KG1 (cell line): Measurements from ENCODE around the gene MRPL36.
"Not testable (repeated sequence)": the region's sequence is repeated elsewhere in the genome, so short reads cannot be mapped to it uniquely, and the experiment has no call there.

Experiments used
- DNase-seq: peaks from one replicate; lab custom pipeline; 2025; lab: John Stamatoyannopoulos, UW

Gene MRPL36

DNA sequence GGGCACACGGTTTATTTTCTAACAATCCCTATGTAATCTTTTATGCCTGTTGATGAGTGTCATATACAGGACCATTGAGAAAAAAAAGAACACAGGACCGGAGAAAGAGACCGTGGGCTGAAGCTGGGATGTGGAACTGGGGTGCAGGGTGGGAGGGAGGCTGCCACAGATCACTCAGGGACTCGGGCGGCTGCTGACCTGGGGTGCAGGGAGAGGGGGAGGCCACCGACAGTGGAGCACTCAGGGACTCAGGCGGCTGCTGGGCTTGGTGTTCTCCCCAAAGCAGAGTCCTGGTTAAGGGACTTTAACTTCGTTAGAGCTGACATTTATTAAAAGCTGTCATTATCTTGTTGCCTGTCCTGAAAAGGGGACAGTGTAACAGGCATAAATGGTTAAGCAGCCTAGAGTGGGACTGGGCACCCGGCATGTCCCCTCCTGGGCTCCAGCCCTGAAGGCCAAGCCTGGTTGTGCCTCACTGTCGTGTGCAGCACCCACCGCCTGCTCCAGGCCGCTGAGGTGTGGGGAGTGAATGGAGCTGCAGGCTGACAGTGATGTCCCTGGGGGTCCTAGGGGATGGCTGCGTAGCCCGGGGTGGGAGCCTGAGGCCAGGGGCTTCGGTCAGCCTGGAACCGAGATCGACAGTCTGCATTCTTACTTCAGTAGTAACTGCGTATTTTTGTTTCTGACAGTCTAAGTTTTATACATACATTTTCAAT is 15.6 kb upstream of the MRPL36 start:
- no peak for DNase-seq

DNA sequence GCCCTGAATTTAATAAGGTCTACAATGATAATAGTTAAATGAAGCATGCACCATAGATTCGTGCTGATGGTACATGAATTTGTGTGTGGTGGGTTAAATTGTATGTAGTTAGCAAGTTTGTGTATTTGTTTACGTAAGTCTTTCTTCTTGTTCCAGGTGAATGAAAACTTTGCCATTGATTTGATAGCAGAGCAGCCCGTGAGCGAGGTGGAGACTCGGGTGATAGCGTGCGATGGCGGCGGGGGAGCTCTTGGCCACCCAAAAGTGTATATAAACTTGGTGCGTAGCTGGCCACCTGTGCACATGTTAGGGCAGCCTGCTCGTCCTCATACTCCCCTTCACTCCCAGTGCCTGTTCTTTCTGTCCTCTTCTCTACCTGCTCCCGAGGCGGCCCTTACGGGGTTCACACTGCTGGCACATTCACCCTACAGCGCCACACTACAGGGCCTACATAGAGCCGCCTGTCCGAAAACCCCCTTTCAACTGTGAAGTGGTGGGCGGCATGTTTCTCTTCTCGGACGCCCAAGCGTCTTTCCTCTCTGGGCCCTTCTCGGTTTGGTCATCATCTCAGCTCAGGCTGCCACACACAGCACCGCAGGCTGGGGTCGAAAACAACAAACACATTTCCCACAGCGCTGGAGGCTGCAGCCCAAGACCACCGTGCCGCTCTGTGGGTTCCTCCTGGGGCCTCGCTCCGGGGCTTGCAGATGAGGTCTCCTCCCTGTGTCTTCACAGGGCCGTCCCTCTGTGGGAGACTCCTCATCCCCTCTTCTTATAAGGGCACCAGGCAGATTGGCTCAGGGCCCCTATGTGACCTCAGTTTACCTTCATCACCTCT is 14.8 kb upstream of the MRPL36 start:
- no peak for DNase-seq

DNA sequence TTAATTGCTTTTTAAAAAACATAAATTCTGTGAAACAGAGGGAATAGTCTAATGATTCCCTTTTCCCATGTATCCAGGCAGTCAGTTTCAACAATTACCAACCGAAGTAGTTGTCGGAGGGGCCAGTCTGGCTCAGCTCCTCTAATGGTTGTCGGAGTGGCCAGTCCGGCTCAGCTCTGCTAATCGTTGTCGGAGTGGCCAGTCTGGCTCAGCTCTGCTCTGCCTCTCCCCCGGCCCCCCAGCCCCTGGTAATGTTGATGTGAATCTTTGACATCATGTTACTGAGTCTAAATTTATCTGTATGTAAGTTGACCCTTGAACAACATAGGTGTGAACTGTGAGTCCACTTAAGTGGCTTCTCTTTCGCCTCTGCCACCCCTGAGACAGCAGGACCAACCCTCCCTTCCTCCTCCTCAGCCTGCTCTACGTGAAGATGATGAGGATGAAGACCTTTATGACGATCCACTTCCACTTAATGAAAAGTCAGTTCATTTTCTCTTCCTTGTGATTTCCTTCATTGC is 11.0 kb upstream of the MRPL36 start:
- DNase-seq, result no peak

DNA sequence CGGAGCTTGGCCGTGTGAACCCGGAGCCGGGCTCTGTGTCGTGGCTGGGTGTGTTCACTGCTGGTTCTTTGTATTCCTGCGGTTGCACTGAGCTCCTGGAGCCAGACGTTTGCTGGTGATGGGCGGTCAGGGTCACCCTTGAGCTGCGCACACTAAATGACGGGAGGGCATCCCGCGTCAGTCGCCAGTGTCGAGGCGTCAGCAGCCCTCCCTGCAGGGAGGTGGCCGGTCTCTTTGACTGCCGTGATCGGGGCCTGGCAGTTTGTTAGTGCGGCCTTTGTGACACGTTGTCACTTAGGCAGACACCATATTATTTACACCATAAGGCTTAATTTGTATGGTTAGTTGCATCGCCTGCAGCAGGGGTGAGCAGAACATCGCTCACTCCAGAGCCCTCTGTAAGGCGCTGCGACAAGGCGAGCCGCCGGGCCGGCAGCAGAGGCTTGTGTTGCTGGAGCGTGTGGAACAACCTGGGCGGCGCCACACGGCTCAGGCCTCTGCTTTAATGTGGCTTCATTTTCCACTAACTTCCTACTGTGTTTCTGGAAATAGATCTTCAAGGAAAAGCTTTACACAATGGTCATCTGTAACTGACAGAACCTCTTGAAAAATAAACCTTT is 9.9 kb upstream of the MRPL36 start:
- DNase-seq, result no peak

DNA sequence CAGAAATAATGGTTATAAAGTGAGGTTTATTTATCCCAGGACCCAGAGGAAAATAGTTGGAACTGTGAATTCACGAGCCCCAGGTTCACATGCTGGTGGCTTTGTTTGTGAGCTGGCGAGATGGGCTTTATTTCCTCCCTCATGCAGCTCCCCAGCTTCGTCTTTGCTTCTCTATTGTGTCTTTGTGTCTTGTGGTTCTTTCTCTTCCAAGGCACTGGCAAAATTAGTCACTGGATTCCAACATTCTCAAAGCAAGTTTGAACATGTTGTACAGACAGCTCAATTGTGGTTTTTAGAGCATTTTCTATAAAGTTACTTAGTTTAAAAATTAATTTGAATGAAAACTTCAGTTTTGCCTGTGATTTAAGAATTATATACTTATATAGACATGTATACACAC is 8.8 kb upstream of the MRPL36 start:
- no peak for DNase-seq

DNA sequence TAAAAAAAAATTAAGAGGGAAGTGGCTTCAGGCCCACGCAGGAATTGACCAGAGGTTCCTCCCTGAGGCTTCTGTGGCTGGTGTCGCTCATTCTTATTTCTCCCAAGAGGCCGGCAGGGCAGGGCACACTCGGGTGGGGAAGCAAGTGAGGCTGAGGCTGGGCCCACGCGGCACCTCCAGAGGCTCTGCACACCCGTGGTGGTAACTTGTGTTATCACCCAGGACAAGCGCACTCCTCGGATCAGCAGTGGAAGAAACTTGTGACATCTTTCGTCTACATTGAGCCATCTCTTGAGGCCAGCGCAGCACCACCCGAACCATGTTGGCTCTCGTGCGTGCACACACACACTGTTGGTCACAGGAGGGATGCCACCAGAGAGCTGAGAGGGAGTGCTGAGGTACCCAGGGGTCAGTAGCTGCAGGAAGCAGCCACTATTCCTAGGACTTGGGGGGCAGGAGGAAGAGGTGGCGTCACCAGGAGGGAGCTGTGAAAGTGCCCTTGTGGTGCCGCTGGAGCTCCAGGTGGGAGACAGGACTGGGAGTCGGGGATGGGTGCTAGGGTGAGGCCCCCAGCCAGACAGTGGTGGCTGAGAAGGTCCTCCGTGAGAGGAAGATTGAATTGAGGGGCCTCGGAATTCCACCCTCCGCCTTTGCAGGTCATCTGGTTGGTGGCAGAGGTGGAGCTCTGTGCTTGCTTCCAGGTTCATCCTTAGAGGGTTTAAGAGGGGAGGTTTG is 8.0 kb upstream of the MRPL36 start:
- no peak for DNase-seq

DNA sequence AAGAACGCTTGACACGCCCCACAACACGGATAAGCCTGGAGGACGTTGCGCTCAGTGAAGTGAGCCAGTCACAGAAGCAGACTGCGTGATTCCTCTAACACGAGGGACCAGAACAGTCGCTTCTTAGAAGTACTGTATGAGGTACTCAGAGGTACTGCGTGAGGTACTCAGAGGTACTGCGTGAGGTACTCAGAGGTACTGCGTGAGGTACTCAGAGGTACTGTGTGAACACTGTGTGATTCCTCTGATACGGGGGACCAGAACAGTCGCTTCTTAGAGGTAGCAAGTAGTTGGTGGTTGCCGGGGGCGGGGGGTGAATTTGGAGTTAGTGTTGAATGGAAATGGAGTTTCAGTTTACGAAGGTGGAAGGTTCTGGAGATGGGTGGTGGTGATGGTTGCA is 7.3 kb upstream of the MRPL36 start:
- DNase-seq, result no peak

DNA sequence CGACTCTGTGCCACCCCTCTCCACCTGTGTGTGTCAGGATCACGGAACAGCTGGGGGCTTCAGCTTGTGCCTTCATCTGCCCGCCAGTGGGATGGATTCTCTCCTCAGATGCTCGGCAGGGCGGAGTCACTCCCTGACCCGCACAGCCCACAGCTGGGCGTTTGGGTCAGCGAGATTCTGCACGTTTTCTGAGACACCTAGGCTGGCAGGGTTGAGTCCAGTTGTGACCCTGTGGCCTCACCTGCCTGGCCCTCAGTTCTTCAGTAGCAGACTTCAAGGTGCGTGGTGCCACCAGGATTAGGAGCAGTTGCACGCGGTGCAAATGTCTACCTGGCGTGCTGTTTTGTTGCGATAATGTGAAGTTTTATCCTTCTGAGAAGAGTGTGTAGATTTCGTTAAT is 6.6 kb upstream of the MRPL36 start:
- DNase-seq, result no peak

DNA sequence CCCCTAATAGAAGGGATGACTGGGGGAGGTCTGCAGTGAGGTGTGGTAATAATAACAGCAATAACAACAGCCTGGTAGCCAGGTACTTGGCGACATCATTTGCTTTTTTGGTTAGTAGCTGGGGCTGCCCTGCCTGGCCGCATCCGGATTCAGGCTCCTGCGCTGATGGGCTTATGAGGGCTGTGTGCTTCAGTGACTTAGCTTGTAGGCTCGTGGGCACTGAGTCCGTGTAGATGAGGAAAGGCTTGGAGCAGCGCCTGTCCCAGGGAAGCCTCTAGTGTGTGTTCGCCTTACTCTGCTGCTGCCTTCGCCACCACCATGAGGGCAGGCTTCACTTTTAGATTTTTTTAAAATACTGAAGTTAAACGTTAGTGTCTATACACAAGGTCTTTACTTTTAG is 6.1 kb upstream of the MRPL36 start:
- no peak for DNase-seq

DNA sequence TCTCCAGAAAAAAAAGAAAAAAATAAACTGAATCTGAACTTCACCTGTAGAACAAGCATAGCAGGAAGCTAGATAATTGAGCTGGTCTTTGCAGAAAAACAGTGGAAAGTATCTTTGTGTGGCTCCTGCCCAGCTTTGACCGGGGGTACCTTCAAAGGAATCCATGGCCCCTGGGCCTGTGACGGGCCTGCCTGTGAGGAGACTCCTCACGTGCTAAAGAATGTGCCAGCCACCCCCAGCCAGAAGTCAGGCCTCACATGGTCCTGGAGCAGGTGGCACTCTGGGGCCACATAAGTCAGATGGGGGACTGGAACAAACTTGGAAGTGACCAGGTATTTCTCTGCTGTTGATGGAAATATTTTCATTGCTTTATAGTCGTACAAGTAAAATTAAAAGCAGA is 5.7 kb upstream of the MRPL36 start:
- DNase-seq, result no peak

DNA sequence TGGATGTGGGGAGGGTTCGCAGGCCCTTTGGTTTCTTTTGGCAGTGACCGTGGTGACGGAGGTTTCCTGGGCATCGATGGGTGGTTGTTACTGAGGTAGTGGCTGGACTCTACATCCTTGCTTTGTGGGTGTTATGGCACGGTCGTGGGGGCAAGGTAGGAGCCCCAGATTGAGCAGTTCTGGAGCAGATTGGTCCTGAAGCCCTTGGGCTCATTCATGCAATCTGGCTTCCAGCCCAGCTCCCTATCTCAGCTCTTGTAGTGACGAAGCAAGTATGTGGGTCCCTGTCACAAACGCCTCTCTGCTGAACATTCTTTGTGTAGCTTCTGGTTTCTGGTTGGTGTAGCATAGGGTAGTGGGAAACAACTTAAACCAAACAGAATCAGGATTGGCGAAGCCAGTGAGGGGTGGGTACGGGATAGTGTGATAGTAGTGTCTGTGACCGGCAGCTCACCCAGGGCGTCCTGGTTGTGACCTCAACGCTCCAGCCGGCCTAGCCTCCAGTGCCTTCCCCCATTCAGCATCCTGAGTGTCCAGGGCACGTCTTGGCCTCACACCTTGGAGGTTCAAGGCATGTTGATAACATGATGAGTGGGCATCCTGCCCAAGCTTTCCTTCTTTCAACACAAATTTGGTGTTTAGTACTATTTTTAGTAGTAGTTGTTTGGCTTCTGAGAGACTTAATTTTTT is 4.5 kb upstream of the MRPL36 start:
- no peak for DNase-seq

DNA sequence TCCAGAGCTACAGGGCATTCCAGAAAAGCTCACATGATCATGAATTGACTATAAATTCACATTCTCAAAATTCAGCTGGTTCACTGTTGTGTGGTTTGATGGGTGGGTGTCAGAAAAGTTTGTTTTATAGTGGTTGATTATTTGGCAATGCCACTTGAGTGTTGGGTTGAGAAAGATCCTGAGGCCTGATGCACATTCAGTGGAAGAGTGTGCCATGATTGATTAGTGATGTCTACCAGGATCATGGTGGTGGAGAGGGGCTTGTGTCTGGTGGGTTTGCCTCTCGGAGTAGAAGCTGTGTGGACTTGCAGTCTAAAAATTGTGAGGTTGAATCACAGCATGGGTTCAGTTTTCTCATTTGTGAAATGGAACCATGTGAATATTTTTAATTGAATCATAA is 3.6 kb upstream of the MRPL36 start:
- DNase-seq, result no peak

DNA sequence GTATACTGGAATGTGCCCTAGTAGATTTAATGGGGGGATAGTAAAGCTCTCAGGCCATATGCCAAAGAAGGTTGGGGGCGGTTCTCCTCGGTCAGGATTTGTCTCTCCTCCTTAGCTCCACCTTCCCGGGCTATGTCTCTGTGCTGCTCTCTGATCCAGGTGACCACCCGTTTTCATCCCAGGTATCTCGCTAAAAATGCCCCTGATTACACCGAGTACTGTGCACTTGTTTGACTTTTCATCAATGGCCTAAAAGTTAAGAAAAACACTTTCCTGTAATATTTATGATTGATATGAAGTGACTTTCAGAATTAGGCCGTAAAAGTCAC is 2.3 kb upstream of the MRPL36 start:
- DNase-seq, result no peak

DNA sequence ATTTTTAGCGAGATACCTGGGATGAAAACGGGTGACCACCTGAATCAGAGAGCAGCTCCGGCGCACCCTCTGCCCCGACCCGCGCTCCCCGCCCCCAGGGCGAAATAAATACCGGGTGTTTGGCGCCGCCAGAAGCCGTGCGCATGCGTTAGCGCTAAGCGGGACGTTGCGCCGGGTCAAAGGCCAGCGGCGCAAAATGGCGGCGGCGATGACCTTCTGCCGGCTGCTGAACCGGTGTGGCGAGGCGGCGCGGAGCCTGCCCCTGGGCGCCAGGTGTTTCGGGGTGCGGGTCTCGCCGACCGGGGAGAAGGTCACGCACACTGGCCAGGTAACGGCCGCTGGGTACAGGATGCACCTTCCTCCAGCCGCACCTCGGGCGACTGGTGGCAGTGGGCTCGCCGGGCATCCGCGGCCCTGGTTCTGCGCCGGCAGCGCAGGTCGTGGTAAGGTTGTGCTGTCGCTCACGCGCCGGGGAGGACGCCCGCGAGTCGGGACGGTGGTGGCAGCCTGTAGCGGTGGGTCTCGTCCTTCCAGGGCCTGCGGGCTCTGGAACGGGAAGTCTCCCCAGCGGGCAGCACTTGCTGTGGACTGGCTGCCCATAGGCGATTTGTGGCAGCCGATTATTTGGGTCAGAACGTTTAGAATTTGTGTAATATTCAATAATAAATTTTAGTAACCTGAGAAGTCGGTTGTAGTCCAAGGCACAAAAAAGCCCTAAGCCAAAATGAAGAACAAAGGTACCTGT is 1.8 kb upstream of the MRPL36 start, which contains the start of gene NDUFS6:
NDUFS6 (plus strand) TSS at position 186 of the 745 bp plus-strand sequence; CDS start at position 197, 11 bp downstream.
- DNase-seq, result peak; percentile 63

DNA sequence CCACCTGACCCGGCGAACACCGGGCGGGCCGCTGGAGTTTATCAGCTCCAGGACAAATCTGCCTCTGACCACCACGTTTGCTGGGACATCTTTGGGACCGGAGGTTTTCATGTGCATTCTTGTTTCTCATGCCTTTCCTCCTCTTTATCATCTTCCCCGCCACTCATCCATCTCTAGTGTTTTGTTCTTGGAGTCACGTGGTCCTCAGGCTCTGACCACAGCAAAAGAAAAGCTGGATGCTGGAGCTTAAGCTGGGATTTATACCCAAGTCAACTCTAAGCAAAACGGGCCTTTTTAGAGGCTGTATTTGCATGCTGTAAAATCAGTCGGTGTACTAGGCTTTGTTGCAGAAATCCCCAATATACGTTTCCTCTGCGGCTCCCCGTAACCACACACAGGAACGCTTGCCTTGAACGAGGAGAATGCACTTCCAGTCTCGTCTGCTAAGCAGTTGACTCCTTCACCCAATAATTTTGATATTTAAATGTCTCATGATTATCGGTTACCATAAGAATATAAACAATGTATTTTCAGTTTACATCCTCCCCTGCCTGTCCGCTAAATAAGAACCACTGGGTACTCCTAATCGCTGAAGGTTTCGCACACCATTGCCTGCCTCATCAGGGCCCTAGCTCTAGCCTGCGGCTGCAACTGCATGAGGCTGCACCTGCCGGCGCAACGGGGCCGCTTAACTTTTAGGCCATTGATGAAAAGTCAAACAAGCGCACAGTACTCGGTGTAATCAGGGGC is 1.0 kb upstream of the MRPL36 start:
- no peak for DNase-seq

DNA sequence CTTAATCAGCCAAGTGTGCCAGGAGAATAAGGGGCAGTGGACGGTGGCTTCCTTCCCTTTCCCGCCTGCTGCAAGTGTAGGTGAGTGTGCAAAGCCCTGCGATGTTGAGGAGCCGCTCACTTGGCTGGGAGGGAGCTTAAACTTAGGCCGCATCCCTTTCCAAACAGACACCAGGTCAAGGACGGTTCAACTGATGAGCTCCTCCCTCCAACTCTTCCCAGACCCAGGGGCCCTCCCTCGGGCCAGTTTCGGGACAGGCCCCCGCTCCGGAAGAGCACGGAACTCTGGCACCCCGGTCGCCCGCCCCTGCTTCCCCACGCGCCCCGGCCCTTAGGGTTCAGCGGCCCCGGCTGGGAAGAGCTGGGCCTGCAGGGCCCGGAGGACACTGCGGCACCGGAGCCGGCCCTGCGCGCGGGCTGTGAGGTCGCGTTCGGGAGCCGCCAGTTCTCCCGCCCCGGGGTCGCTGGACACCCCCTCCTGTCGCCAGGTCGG is 481 bp downstream of the MRPL36 start:
- DNase-seq, result no peak

DNA sequence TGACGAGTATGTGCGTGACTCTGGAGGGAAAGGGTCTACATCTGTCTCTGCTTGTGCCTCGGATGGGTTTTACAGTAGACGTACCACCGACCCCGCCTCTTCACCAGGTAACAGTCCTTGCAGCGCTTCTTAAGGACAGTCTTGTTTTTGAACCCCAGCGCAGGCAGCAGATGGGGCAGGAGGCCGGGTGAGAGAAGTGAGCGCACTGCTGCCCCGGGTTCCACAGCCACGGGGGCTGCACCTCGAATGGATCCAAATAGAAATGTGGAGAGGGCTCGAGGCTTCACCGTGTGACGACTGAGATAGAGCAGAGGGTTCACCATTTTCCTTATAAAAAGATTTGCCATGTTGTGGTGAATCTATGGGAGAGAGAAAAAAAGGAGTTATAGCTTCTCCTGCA is 1.0 kb downstream of the MRPL36 start:
- DNase-seq, result not testable (repeated sequence)

DNA sequence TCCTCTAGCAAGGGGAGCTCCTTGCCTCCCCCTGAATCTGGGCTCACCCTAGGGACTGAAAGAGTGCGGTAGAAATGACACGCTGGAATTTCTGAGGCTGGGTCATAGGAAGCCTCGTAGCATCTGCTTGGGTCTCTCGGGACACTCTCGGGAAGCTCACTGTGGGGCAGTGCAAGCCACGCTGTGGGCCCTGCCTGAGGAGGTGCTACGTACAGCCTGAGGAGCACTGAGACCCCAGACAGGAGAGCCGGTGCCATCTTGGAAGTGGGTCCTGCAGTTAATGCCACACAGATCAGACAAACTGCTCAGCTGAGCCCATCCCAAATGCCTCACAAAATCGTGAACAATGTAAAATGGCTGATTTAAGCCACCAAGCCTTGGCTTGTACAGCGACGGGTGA is 1.8 kb downstream of the MRPL36 start:
- no peak for DNase-seq

DNA sequence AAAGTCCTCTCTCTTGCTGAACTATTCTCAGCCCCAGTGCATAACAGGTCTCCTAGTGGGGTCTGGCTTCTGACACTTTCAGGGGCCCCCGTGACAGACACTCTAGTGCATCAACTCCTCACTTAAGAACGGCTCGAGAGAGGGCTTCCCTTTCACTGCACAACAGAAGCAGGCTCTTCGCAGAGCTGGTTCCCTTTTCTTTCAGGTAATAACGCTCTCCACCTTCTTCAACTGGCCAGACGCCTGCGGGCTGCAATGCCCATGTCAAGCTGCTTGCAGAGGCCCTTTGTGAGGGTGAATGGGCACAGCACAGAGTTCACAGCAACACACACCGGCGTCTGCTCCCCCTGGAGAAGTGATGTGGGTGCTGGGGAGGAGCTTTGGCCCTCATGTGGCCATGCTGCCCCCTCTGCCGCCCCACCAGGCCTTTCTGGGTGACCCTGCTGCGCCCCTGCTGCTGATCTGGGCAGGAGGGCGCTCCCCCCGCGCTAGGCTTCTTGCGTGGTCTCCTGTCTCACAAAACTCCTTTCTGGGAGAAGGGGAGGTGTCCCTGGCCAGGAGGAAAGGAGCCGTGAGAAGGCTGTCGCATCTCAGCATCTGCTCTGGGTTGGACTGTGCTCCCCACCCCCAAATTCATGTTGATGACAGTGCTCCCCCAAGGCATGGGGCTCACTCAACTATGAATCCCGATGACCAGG is 2.4 kb downstream of the MRPL36 start:
- DNase-seq, result no peak
